PC-9 (cell line): Measurements from ENCODE around the gene AGBL4.
"Not testable (repeated sequence)": the region's sequence is repeated elsewhere in the genome, so short reads cannot be mapped to it uniquely, and the experiment has no call there.

Source experiments
- EZH2 ChIP-seq: fragments of 200-600 bp; sonication (generic); IDR thresholded peaks from 2 replicates; pipeline ENCODE4 v1.8.0; 2017; ENCODE audit warnings: antibody characterized with exemption, low read depth
- TF ChIP-seq, protein P1 (sequence below): fragments of 200-600 bp; sonication (generic); conservative IDR thresholded peaks from 2 replicates; pipeline ENCODE4 v1.6.1; 2017; ENCODE audit warnings: mixed run types, antibody characterized with exemption, mild to moderate bottlenecking, moderate library complexity

DNA sequence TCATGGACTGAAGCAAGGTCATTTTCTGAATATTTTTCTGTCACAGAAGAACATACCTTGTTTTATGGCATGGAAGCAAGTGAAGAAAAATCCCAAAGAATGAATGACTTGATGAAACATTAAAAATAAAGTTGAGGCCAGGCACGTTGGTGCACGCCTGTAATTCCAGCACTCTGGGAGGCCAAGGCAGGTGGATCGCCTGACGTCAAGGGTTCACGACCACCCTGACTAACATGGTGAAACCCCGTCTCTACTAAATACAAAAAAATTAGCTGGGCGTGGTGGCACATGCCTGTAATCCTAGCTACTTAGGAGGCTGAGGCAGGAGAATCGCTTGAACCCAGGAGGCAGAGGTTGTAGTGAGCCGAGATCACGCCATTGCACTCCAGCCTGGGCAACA is 1020.8 kb downstream of the AGBL4 start:
- TF ChIP-seq, protein P1, sequence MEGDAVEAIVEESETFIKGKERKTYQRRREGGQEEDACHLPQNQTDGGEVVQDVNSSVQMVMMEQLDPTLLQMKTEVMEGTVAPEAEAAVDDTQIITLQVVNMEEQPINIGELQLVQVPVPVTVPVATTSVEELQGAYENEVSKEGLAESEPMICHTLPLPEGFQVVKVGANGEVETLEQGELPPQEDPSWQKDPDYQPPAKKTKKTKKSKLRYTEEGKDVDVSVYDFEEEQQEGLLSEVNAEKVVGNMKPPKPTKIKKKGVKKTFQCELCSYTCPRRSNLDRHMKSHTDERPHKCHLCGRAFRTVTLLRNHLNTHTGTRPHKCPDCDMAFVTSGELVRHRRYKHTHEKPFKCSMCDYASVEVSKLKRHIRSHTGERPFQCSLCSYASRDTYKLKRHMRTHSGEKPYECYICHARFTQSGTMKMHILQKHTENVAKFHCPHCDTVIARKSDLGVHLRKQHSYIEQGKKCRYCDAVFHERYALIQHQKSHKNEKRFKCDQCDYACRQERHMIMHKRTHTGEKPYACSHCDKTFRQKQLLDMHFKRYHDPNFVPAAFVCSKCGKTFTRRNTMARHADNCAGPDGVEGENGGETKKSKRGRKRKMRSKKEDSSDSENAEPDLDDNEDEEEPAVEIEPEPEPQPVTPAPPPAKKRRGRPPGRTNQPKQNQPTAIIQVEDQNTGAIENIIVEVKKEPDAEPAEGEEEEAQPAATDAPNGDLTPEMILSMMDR, result not testable (repeated sequence)
- not testable (repeated sequence) for TF ChIP-seq EZH2
